CD4-positive, CD25-positive, alpha-beta regulatory T cell (primary cell): ENCODE results near the gene SPIC. TPM values are rescaled to one million over a fixed set of nuclear protein-coding genes. Genes with fewer than 3 reads are reported as not detected.

Experiments used
- ATAC-seq, 2 donors: fragments of 150-1000 bp; cut with Tn5 transposase; one replicate each; pipeline ENCODE4 v1.10.0; 2021; ENCODE audit warnings: low read depth in 2 of 2, moderate number of reproducible peaks in 2 of 2, moderate library complexity in 1 of 2
- DNase-seq, 3 donors: peaks; one replicate each; pipeline versions ENCODE4 v3.0.0 to v3.0.0-alpha.2; 2012 to 2022; ENCODE audit warnings: mixed read lengths in 1 of 3
- H3K27ac ChIP-seq: one replicate; pipeline ENCODE4 v1.7.0; 2013; ENCODE audit warnings: mild to moderate bottlenecking, low read length; ENCODE audit not compliant: insufficient read depth, poor library complexity, severe bottlenecking
- H3K27me3 ChIP-seq: one replicate; pipeline ENCODE4 v1.7.0; 2013; ENCODE audit warnings: low read length; ENCODE audit not compliant: control insufficient read depth, insufficient read depth
- H3K36me3 ChIP-seq: one replicate; pipeline ENCODE4 v1.7.0; 2013; ENCODE audit warnings: mild to moderate bottlenecking, low read length, moderate library complexity; ENCODE audit not compliant: control insufficient read depth, insufficient read depth
- H3K4me1 ChIP-seq: 2 replicates; pipeline ENCODE4 v1.7.0; 2013; ENCODE audit warnings: mild to moderate bottlenecking, low read length; ENCODE audit not compliant: insufficient read depth, control insufficient read depth, poor library complexity, severe bottlenecking
- H3K4me3 ChIP-seq: one replicate; pipeline ENCODE4 v1.7.0; 2013; ENCODE audit warnings: low read depth, mild to moderate bottlenecking, low read length, moderate library complexity
- H3K9me3 ChIP-seq, 2 experiments: 1 replicate in 1 of 2; 2 replicates in 1 of 2; pipeline ENCODE4 v1.7.0; 2013; ENCODE audit warnings: low read length in 2 of 2, mild to moderate bottlenecking in 1 of 2, moderate library complexity in 1 of 2; ENCODE audit not compliant: control insufficient read depth in 2 of 2
- H3K27ac Mint-ChIP-seq, 3 donors: one replicate each; pipeline ENCODE4 v1.8.0; 2020 to 2022; ENCODE audit warnings: mild to moderate bottlenecking in 3 of 3, mixed read lengths in 3 of 3, moderate library complexity in 2 of 3
- H3K27me3 Mint-ChIP-seq: one replicate; pipeline ENCODE4 v1.8.0; 2022; ENCODE audit warnings: mild to moderate bottlenecking, mixed read lengths
- H3K36me3 Mint-ChIP-seq: one replicate; pipeline ENCODE4 v1.8.0; 2020; ENCODE audit warnings: mixed read lengths
- H3K4me1 Mint-ChIP-seq, 4 donors: one replicate each; pipeline ENCODE4 v1.8.0; 2020 to 2022; ENCODE audit warnings: mixed read lengths in 4 of 4, mild to moderate bottlenecking in 1 of 4
- H3K4me3 Mint-ChIP-seq, 4 donors: one replicate each; pipeline ENCODE4 v1.8.0; 2020 to 2022; ENCODE audit warnings: mild to moderate bottlenecking in 4 of 4, mixed read lengths in 4 of 4, moderate library complexity in 3 of 4
- H3K9me3 Mint-ChIP-seq, 7 donors: one replicate each; pipeline ENCODE4 v1.8.0; 2020 to 2022; ENCODE audit warnings: mixed read lengths in 7 of 7, mild to moderate bottlenecking in 3 of 7, moderate library complexity in 2 of 7
- polyA plus RNA-seq, 4 donors: library from polyadenylated mRNA; unstranded; fragments of 300-500 nt; fragmentation: Illumina TruSeq; gene quantifications; one replicate each; pipeline ENCODE4 v1.2.3, GENCODE V29; 2021
- total RNA-seq: library from RNA; stranded (reverse); gene quantifications from one replicate; pipeline ENCODE4 v1.2.3, GENCODE V29; 2022

SPIC gene
- total RNA-seq (not detected), polyA plus RNA-seq (not detected)

DNA sequence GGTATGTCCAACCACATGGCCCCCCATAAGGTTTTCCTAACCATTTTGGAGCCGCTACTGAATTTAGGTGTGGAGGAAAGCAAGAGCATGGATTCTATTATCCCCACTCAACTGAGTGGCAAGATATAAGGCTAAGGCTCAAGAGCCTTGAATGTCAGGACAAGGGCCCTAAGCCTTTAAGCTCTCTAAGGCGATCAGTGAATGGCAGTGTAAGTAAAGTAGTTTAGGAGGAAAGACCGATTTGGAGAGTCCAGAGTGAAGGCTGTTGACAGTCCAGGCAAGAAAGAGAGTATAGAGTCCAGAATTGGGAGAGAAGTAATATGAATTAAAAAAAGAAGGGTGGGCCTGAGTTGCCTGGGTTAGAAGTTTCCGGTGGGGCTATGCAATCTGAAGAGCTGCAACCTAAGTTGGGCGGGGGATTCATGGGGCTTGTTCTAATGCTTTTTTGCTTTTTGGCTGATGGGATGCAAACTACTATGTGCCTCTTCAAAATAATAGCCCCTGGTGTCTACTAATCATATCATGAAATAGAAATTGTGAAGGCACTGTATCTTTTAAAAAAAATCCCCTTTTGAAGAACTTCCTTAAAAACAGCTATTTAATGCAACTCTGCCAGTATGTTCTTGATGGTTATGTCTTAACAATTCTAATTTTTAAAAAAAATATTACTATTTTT lies at the start of gene SPIC:
Gene SPIC (plus strand): TSS at position 626 of the 676 bp plus-strand sequence. CDS start 1,569 bp downstream, outside the sequence.
- Mint-ChIP-seq H3K27me3 (no peaks in the 10 kb centered on the region), H3K4me1 (no peaks in the 10 kb centered on the region), H3K4me3 (no peak within 1 kb of the TSS), H3K36me3 (no peaks in the 10 kb centered on the region), H3K27ac (no peak within 1 kb of the TSS), H3K9me3 (peaks cover 0 to 2% (median 0%) of the 10 kb centered on the region in 7 donors)
- Histone ChIP-seq H3K4me1 (no peaks in the 10 kb centered on the region), H3K27me3 (no peaks in the 10 kb centered on the region), H3K36me3 (no peaks in the 10 kb centered on the region), H3K27ac (no peak within 1 kb of the TSS), H3K9me3 (no peaks in the 10 kb centered on the region), H3K4me3 (no peak within 1 kb of the TSS)
- ATAC-seq: no peak
- DNase-seq: no peak

DNA sequence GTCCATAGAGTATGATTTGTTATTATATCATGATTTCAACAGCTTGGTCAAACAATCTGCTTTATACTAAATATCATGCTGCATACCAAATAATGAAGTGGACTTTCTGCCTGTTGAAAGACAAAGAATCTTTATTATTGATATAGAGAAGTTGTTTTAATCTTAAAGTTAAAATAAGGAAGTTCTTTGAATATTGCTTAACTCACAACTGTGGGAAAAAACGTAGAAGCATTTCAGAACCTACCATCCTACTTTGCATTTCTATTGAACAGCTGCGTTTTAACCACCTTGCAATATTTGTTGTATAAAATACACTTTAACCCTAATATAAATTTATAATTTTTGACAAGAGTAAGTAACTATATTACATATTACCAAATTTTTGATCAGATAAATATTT lies 44.7 kb upstream of the SPIC start:
- no peaks in the 10 kb centered on the region for H3K36me3 Mint-ChIP-seq
- H3K27ac ChIP-seq: no peak overlapping the region
- H3K27ac Mint-ChIP-seq: no peak overlapping the region

DNA sequence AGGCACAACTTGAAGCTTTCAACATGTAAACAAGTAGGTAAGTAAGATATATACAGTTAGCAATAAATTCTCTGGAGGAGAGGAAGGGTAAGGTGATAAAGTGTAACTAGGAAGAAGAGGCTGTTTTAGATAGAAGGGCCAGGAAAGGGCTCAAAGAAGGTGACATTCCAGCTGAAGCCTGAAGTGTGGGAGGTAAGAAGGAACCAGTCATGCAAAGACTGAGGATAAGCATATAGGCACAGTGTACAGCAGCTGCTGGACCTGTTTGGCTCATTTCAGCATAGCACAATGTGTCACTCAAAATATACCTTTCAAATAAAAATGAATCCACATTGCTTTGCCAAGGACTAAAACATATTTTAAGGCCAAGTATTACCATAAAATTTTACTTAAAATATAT lies 39.0 kb upstream of the SPIC start:
- H3K36me3 Mint-ChIP-seq: no peaks in the 10 kb centered on the region
- Histone ChIP-seq H3K4me1 (no peaks in the 10 kb centered on the region), H3K27ac (no peak overlapping the region), H3K4me3 (no peak overlapping the region), H3K36me3 (no peaks in the 10 kb centered on the region), H3K9me3 (no peaks in the 10 kb centered on the region), H3K27me3 (no peaks in the 10 kb centered on the region)
- DNase-seq: no peak
- no peak overlapping the region for H3K4me3 Mint-ChIP-seq
- ATAC-seq: no peak
- H3K27me3 Mint-ChIP-seq: no peaks in the 10 kb centered on the region
- no peak overlapping the region for H3K27ac Mint-ChIP-seq
- H3K9me3 Mint-ChIP-seq: no peaks in the 10 kb centered on the region
- no peaks in the 10 kb centered on the region for H3K4me1 Mint-ChIP-seq

More for the DNA sequence above, 44.7 kb upstream of the SPIC start:
- no peaks in the 10 kb centered on the region for H3K4me1 ChIP-seq
- H3K4me3 Mint-ChIP-seq: no peak overlapping the region
- DNase-seq: no peak
- no peak overlapping the region for H3K4me3 ChIP-seq
- H3K9me3 ChIP-seq: no peaks in the 10 kb centered on the region
- no peak for ATAC-seq
- H3K27me3 Mint-ChIP-seq: peaks cover 22% of the 10 kb centered on the region
- no peaks in the 10 kb centered on the region for H3K36me3 ChIP-seq
- H3K9me3 Mint-ChIP-seq: no peaks in the 10 kb centered on the region
- no peaks in the 10 kb centered on the region for H3K4me1 Mint-ChIP-seq
- no peaks in the 10 kb centered on the region for H3K27me3 ChIP-seq

DNA sequence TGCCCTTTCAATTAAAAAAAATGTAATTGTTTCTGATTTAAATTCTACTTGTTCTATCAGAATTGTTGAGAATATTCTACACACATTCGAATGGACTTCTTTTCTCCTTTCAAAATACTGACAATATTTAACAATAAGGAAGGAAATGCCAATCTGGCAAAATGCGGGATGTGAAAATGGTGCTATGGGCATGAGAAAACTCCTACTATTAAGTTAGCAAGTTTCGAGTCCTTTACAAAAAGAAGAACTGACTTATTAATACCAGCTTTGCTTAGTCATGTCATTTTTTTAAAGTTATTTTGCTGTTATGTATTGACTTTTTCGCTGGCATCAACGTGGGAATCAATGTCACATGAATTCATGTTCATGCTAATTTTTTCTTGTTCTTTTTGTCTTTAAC lies 35.9 kb upstream of the SPIC start:
- Mint-ChIP-seq H3K27me3 (no peaks in the 10 kb centered on the region), H3K27ac (no peak overlapping the region), H3K9me3 (peaks cover 0 to 2% (median 0%) of the 10 kb centered on the region in 7 donors), H3K4me1 (no peaks in the 10 kb centered on the region), H3K36me3 (no peaks in the 10 kb centered on the region), H3K4me3 (no peak overlapping the region)
- Histone ChIP-seq H3K27ac (no peak overlapping the region), H3K4me1 (no peaks in the 10 kb centered on the region), H3K27me3 (no peaks in the 10 kb centered on the region), H3K4me3 (no peak overlapping the region), H3K9me3 (no peaks in the 10 kb centered on the region), H3K36me3 (no peaks in the 10 kb centered on the region)
- no peak for ATAC-seq
- DNase-seq: no peak

DNA sequence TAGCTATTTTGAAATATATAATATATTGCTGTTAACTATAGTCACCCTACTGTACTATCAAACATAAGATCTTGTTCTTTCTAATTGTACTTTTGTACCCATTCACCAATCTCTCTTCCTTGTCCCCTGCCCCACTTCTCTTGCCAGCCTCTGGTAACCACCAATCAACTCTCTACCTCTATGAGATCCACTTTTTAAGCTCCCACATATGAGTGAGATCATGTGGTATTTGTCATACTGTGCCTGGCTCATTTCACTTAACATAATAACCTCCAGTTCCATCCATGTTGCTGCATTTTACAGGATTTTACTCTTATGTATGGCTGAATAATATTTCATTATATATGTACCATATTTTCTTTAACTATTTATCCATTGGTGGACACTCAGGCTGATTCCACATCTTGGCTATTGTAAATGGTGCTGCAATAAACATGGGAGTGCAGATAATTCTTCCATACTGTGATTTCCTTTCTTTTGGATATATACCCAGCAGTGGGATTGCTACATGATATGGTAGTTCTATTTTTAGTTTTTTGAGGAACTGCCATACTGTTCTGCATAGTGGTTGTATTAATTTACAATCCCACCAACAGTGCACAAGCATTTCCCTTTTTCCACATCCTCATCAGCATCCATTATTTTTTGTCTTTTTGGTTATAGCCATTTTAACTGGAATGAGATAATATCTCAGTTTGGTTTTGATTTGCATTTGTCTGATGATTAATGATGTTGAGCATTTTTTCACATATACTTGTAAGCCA lies 33.5 kb upstream of the SPIC start:
- peaks cover 0 to 2% (median 0%) of the 10 kb centered on the region in 7 donors for H3K9me3 Mint-ChIP-seq

DNA sequence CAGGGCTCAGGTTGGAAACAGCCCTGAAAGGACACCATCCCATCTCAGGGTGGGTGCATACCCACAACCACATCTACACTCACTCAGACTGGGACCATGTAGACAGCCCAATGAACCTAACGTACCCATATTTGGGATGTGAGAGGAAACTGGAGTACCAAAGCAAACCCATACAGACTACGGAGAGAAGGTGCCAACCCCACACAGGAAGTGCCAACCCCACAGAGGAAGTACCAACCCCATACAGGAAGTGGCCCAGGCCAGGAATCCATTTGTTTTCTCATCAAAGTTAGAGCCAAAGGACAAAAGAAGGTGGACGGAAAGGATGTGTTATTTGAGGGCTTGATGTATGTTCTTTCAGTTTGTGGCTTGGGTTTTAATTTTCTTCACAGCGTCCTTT lies 19.5 kb upstream of the SPIC start:
- peak overlapping the region in 1 of 3 donors; percentile 60 for H3K27ac Mint-ChIP-seq
- peak overlapping the region in 2 of 4 donors; percentile 48 to 63 for H3K4me3 Mint-ChIP-seq
- H3K27ac ChIP-seq: no peak overlapping the region

More for the DNA sequence above, 33.5 kb upstream of the SPIC start:
- H3K27ac Mint-ChIP-seq: no peak overlapping the region
- Histone ChIP-seq H3K27ac (no peak overlapping the region), H3K4me1 (no peaks in the 10 kb centered on the region), H3K36me3 (no peaks in the 10 kb centered on the region), H3K27me3 (no peaks in the 10 kb centered on the region), H3K9me3 (no peaks in the 10 kb centered on the region), H3K4me3 (no peak overlapping the region)
- no peaks in the 10 kb centered on the region for H3K36me3 Mint-ChIP-seq
- DNase-seq (no peak), ATAC-seq (no peak)
- H3K4me1 Mint-ChIP-seq: no peaks in the 10 kb centered on the region
- H3K27me3 Mint-ChIP-seq: no peaks in the 10 kb centered on the region
- H3K4me3 Mint-ChIP-seq: no peak overlapping the region

DNA sequence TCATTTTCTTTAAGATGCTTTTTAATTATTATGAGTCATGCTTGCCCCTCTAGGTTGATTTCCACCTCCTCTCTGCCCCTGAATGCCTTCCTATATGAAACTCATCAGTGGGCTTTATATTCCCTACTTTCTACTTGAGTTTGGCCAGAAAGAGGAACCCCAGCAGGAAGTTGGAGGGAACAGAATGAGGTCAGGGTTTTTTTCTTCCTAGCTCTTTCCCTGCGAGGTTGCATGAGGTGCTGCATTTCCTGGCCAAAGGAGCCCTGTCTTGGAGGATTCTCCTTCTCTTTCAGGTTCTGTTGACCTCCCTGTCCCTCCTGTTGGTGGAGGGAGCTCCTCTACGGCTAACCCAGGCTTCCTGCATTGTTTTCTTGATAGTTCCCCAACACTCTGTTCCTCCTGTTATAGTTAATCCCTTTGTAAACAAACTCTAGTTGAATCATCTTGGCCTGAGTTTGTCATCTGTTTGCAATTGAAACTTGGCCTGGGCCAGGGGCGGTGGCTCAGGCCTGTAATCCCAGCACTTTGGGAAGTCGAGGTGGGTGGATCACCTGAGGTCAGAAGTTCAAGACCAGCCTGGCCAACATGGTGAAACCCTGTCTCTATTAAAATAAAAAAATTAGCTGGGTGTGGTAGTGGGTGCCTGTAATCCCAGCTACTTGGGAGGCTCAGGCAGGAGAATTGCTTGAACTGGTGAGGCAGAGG lies 15.3 kb upstream of the SPIC start:
- H3K36me3 Mint-ChIP-seq: no peaks in the 10 kb centered on the region
- H3K36me3 ChIP-seq: no peaks in the 10 kb centered on the region
- no peaks in the 10 kb centered on the region for H3K27me3 ChIP-seq
- no peak overlapping the region for H3K27ac Mint-ChIP-seq
- H3K4me1 Mint-ChIP-seq: peaks cover 0 to 11% (median 8%) of the 10 kb centered on the region in 4 donors
- no peaks in the 10 kb centered on the region for H3K9me3 ChIP-seq
- no peak for DNase-seq
- H3K4me1 ChIP-seq: no peaks in the 10 kb centered on the region
- peaks cover 9% of the 10 kb centered on the region for H3K27me3 Mint-ChIP-seq
- no peak overlapping the region for H3K4me3 Mint-ChIP-seq
- H3K9me3 Mint-ChIP-seq: peaks cover 0 to 6% (median 0%) of the 10 kb centered on the region in 7 donors
- ATAC-seq: no peak
- no peak overlapping the region for H3K4me3 ChIP-seq
- no peak overlapping the region for H3K27ac ChIP-seq

More for the DNA sequence above, 19.5 kb upstream of the SPIC start:
- ATAC-seq (peak; percentile 45 to 68), DNase-seq (peak in 1 of 3 donors; percentile 70)
- Histone ChIP-seq H3K9me3 (no peaks in the 10 kb centered on the region), H3K4me1 (no peaks in the 10 kb centered on the region), H3K27me3 (no peaks in the 10 kb centered on the region), H3K4me3 (peak overlapping the region; percentile 27), H3K36me3 (no peaks in the 10 kb centered on the region)
- Mint-ChIP-seq H3K9me3 (peaks cover 0 to 6% (median 1%) of the 10 kb centered on the region in 7 donors), H3K36me3 (no peaks in the 10 kb centered on the region), H3K4me1 (peaks cover 0 to 11% (median 8%) of the 10 kb centered on the region in 4 donors), H3K27me3 (peaks cover 5% of the 10 kb centered on the region)
